Liver (tissue), 9 donors: ENCODE results near the gene GNG3. TPM values are rescaled to one million over a fixed set of nuclear protein-coding genes. Genes with fewer than 3 reads are reported as not detected.
A peak's percentile ranks its signal among the peaks of the same experiment; 100 is the strongest.

ENCODE experiments used
- DNase-seq: peaks from one replicate; pipeline ENCODE4 v3.0.0-alpha.2; 2017; ENCODE audit warnings: low spot score
- H3K27ac ChIP-seq, 2 donors: one replicate each; pipeline ENCODE4 v1.7.0; 2013; ENCODE audit warnings: inconsistent platforms in 2 of 2, low read length in 2 of 2, control low read depth in 1 of 2, low read depth in 1 of 2, mild to moderate bottlenecking in 1 of 2
- H3K27me3 ChIP-seq, 4 donors: one replicate each; pipeline versions ENCODE4 v1.6.1 to v1.7.0; 2013; ENCODE audit warnings: low read length in 3 of 4, inconsistent platforms in 1 of 4, mild to moderate bottlenecking in 1 of 4, moderate library complexity in 1 of 4; ENCODE audit not compliant: control insufficient read depth in 4 of 4, insufficient read depth in 4 of 4
- H3K36me3 ChIP-seq, 4 donors: one replicate each; pipeline versions ENCODE4 v1.6.1 to v1.7.0; 2013; ENCODE audit warnings: low read length in 3 of 4, mild to moderate bottlenecking in 3 of 4, low read depth in 1 of 4, moderate library complexity in 1 of 4; ENCODE audit not compliant: control insufficient read depth in 4 of 4, insufficient read depth in 3 of 4
- H3K4me1 ChIP-seq, 4 donors: one replicate each; pipeline versions ENCODE4 v1.6.1 to v1.7.0; 2013; ENCODE audit warnings: low read length in 3 of 4, mild to moderate bottlenecking in 3 of 4, moderate library complexity in 1 of 4; ENCODE audit not compliant: control insufficient read depth in 4 of 4, insufficient read depth in 4 of 4
- H3K4me3 ChIP-seq, 3 donors: one replicate each; pipeline versions ENCODE4 v1.6.1 to v1.7.0; 2013; ENCODE audit warnings: low read length in 3 of 3, control low read depth in 1 of 3, low read depth in 1 of 3, mild to moderate bottlenecking in 1 of 3
- H3K9ac ChIP-seq, 2 donors: one replicate each; pipeline ENCODE4 v1.7.0; 2013; ENCODE audit warnings: low read length in 2 of 2, mild to moderate bottlenecking in 2 of 2, moderate library complexity in 2 of 2, control low read depth in 1 of 2, low read depth in 1 of 2
- H3K9me3 ChIP-seq, 4 donors: one replicate each; pipeline versions ENCODE4 v1.6.1 to v1.7.0; 2013; ENCODE audit warnings: low read length in 3 of 4; ENCODE audit not compliant: control insufficient read depth in 4 of 4
- EGR1 ChIP-seq, 2 donors: IDR thresholded peaks; 2 replicates each; pipeline ENCODE4 v1.6.1; 2016 to 2018; ENCODE audit warnings: antibody characterized with exemption in 2 of 2, low read depth in 2 of 2
- FOXA1 ChIP-seq: IDR thresholded peaks from 2 replicates; pipeline ENCODE4 v1.6.1; 2016; ENCODE audit warnings: antibody characterized with exemption
- FOXA2 ChIP-seq: IDR thresholded peaks from 2 replicates; pipeline ENCODE4 v1.6.1; 2016; ENCODE audit warnings: antibody characterized with exemption
- GABPA ChIP-seq, 2 donors: IDR thresholded peaks in 1 of 2; conservative IDR thresholded peaks in 1 of 2; 2 replicates each; pipeline ENCODE4 v1.6.1; 2016; ENCODE audit warnings: antibody characterized with exemption in 2 of 2, mild to moderate bottlenecking in 1 of 2, moderate library complexity in 1 of 2
- HNF4A ChIP-seq, 2 donors: conservative IDR thresholded peaks; 2 replicates each; pipeline ENCODE4 v1.6.1; 2016; ENCODE audit warnings: antibody characterized with exemption in 2 of 2, mild to moderate bottlenecking in 2 of 2
- JUND ChIP-seq, 2 donors: IDR thresholded peaks; 2 replicates each; pipeline ENCODE4 v1.6.1; 2016; ENCODE audit warnings: antibody characterized with exemption in 2 of 2
- NR2F2 ChIP-seq: IDR thresholded peaks from 2 replicates; pipeline ENCODE4 v1.6.1; 2016; ENCODE audit warnings: antibody characterized with exemption
- RAD21 ChIP-seq, 2 donors: IDR thresholded peaks; 2 replicates each; pipeline ENCODE4 v1.6.1; 2016; ENCODE audit warnings: antibody characterized with exemption in 2 of 2, mild to moderate bottlenecking in 2 of 2
- RXRA ChIP-seq, 2 donors: IDR thresholded peaks; 2 replicates each; pipeline ENCODE4 v1.6.1; 2017 to 2018; ENCODE audit warnings: antibody characterized with exemption in 2 of 2, mild to moderate bottlenecking in 1 of 2
- SP1 ChIP-seq: IDR thresholded peaks from 2 replicates; pipeline ENCODE4 v1.6.1; 2018; ENCODE audit warnings: antibody characterized with exemption, mild to moderate bottlenecking
- TAF1 ChIP-seq: conservative IDR thresholded peaks from 2 replicates; pipeline ENCODE4 v1.6.1; 2016; ENCODE audit warnings: antibody characterized with exemption, mild to moderate bottlenecking
- YY1 ChIP-seq: IDR thresholded peaks from 2 replicates; pipeline ENCODE4 v1.6.1; 2016; ENCODE audit warnings: antibody characterized with exemption, mild to moderate bottlenecking
- WGBS: extraction: QIAGEN DNeasy Blood & Tissue Kit; methylation state at CpG from one replicate; pipeline ENCODE4 v1.1.7; 2013; 5-methylcytosine and 5-hydroxymethylcytosine counted together
- polyA plus RNA-seq, 2 donors: library from polyadenylated mRNA; stranded (reverse) in 1 of 2; unstranded in 1 of 2; fragments of 200-250 nt in 1 of 2; fragments of >200 nt in 1 of 2; fragmentation: Nextera tagmentation in 1 of 2; extraction: Ambion mirVana in 1 of 2; gene quantifications; one replicate each; pipeline versions ENCODE4 v1.2.1 to v1.2.3, GENCODE V29; 2013 to 2015
- total RNA-seq, 2 donors: library from RNA; depleted of rRNA; stranded (reverse); fragments of >200 nt; gene quantifications; one replicate each; pipeline ENCODE4 v1.2.3, GENCODE V29; 2014
- TF ChIP-seq, protein P1 (sequence below): IDR thresholded peaks from 2 replicates; pipeline ENCODE4 v1.6.1; 2016; ENCODE audit warnings: antibody characterized with exemption
- TF ChIP-seq, protein P2 (sequence below): IDR thresholded peaks from 2 replicates; pipeline ENCODE4 v1.6.1; 2016; ENCODE audit warnings: antibody characterized with exemption
- TF ChIP-seq, protein P3 (sequence below): IDR thresholded peaks from 2 replicates; pipeline ENCODE4 v1.6.1; 2016; ENCODE audit warnings: antibody characterized with exemption
- TF ChIP-seq, protein P4 (sequence below): fragments of 150-350 bp; IDR thresholded peaks from 2 replicates; pipeline ENCODE4 v1.5.1; 2017; ENCODE audit warnings: improper control_type of control experiment, low read depth, low read length; ENCODE audit not compliant: missing input control
- TF ChIP-seq, protein P5 (sequence below): IDR thresholded peaks from 2 replicates; pipeline ENCODE4 v1.6.1; 2016; ENCODE audit warnings: antibody characterized with exemption, mild to moderate bottlenecking
- donor health status: healthy.
- donor health status: healthy.
- donor health status: healthy.
- donor health status: healthy.
- donor health status: healthy.

The GNG3 gene
- total and polyA plus RNA-seq, 4 donors: 0.19 TPM; not detected in 3

DNA sequence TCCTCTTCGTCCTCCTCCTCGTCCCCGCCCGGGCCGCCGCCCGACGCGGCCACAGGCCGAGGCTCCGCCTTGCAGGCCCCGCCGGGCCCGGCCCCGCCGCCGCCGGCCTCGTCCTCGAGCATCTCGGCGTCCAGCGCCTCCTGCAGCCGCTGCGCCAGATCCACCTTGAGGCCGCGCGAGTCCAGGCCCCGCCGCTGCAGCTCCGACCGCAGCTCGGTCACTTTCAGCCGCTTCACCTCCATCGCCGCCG lies 19.4 kb downstream of the GNG3 start:
- Histone ChIP-seq H3K4me1 (peaks cover 2 to 40% (median 25%) of the 10 kb centered on the region in 4 donors), H3K36me3 (peaks cover 16 to 21% (median 19%) of the 10 kb centered on the region in 4 donors), H3K9me3 (no peaks in the 10 kb centered on the region), H3K27ac (peak overlapping the region; percentile 97), H3K27me3 (no peaks in the 10 kb centered on the region), H3K9ac (peak overlapping the region; percentile 63 to 86), H3K4me3 (peak overlapping the region; percentile 78 to 96 (median 87))
- TF ChIP-seq TAF1 (no peak), EGR1 (IDR thresholded peaks at IDR 0.05; ENCODE audit: low read depth in 2 of 2) (no peak), JUND (IDR thresholded peaks at IDR 0.05) (no peak), RXRA (IDR thresholded peaks at IDR 0.05) (no peak), HNF4A (conservative IDR thresholded peaks at IDR 0.05) (no peak), FOXA1 (no peak), SP1 (no peak)
- TF ChIP-seq, protein P1, sequence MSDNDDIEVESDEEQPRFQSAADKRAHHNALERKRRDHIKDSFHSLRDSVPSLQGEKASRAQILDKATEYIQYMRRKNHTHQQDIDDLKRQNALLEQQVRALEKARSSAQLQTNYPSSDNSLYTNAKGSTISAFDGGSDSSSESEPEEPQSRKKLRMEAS: no peak
- TF ChIP-seq, protein P2, sequence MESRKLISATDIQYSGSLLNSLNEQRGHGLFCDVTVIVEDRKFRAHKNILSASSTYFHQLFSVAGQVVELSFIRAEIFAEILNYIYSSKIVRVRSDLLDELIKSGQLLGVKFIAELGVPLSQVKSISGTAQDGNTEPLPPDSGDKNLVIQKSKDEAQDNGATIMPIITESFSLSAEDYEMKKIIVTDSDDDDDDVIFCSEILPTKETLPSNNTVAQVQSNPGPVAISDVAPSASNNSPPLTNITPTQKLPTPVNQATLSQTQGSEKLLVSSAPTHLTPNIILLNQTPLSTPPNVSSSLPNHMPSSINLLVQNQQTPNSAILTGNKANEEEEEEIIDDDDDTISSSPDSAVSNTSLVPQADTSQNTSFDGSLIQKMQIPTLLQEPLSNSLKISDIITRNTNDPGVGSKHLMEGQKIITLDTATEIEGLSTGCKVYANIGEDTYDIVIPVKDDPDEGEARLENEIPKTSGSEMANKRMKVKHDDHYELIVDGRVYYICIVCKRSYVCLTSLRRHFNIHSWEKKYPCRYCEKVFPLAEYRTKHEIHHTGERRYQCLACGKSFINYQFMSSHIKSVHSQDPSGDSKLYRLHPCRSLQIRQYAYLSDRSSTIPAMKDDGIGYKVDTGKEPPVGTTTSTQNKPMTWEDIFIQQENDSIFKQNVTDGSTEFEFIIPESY: no peak
- TF ChIP-seq, protein P3, sequence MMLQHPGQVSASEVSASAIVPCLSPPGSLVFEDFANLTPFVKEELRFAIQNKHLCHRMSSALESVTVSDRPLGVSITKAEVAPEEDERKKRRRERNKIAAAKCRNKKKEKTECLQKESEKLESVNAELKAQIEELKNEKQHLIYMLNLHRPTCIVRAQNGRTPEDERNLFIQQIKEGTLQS: no peak
- TF ChIP-seq, protein P4, sequence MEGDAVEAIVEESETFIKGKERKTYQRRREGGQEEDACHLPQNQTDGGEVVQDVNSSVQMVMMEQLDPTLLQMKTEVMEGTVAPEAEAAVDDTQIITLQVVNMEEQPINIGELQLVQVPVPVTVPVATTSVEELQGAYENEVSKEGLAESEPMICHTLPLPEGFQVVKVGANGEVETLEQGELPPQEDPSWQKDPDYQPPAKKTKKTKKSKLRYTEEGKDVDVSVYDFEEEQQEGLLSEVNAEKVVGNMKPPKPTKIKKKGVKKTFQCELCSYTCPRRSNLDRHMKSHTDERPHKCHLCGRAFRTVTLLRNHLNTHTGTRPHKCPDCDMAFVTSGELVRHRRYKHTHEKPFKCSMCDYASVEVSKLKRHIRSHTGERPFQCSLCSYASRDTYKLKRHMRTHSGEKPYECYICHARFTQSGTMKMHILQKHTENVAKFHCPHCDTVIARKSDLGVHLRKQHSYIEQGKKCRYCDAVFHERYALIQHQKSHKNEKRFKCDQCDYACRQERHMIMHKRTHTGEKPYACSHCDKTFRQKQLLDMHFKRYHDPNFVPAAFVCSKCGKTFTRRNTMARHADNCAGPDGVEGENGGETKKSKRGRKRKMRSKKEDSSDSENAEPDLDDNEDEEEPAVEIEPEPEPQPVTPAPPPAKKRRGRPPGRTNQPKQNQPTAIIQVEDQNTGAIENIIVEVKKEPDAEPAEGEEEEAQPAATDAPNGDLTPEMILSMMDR: no peak
- DNase-seq: no peak
- WGBS: under 1% methylated on average over 37 of the region's 37 CpGs

DNA sequence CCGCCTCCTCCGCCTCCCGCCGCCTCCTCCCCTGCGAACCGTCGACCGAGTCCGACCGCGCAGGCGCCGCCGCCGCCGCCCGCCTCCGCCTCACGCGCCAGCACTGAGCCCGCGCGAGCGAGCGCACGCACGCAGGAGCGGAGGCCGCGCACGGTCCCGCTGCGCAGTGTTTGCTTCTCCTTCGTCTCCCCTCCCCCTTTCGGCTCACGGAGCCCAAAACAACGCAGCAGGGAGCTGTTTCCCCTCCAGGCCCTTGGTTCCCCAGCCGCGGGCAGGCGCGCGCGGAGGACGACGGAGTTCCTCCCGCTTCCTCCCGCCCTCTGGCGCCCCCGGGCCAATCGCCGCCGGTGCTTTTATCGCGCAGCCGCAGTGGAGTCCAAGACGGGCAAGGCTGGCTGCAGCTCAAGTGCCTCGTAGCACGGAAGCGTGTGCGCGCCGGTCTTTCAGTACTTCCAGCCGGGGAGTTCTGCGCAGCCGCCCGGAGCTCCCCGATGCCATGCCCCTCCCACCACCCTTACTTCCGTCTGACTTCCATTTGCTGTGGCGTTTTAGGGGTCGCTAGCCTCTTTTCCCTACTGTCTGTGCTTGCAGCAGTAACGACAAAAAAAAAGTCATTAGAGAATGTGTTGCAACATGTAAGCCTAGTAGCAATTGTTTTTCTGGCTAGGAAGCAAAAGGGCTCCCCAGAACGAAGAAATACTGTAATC lies 19.8 kb downstream of the GNG3 start, which contains the start of gene HNRNPUL2:
TSS of gene HNRNPUL2 (minus strand) at position 293 of the 707 bp plus-strand sequence. CDS start 301 bp downstream, outside the sequence.
- H3K4me1 ChIP-seq: peaks cover 2 to 40% (median 25%) of the 10 kb centered on the region in 4 donors
- TF ChIP-seq, protein P5, sequence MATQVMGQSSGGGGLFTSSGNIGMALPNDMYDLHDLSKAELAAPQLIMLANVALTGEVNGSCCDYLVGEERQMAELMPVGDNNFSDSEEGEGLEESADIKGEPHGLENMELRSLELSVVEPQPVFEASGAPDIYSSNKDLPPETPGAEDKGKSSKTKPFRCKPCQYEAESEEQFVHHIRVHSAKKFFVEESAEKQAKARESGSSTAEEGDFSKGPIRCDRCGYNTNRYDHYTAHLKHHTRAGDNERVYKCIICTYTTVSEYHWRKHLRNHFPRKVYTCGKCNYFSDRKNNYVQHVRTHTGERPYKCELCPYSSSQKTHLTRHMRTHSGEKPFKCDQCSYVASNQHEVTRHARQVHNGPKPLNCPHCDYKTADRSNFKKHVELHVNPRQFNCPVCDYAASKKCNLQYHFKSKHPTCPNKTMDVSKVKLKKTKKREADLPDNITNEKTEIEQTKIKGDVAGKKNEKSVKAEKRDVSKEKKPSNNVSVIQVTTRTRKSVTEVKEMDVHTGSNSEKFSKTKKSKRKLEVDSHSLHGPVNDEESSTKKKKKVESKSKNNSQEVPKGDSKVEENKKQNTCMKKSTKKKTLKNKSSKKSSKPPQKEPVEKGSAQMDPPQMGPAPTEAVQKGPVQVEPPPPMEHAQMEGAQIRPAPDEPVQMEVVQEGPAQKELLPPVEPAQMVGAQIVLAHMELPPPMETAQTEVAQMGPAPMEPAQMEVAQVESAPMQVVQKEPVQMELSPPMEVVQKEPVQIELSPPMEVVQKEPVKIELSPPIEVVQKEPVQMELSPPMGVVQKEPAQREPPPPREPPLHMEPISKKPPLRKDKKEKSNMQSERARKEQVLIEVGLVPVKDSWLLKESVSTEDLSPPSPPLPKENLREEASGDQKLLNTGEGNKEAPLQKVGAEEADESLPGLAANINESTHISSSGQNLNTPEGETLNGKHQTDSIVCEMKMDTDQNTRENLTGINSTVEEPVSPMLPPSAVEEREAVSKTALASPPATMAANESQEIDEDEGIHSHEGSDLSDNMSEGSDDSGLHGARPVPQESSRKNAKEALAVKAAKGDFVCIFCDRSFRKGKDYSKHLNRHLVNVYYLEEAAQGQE: peak; percentile 42
- TF ChIP-seq, protein P3: peak; percentile 8
- TF ChIP-seq RXRA (IDR thresholded peaks at IDR 0.05) (peak in 1 of 2 donors; percentile 49), GABPA (IDR thresholded peaks at IDR 0.05 in 1 of 2, conservative IDR thresholded peaks at IDR 0.05 in 1 of 2) (peak; percentile 43 to 86), RAD21 (IDR thresholded peaks at IDR 0.05) (no peak), YY1 (peak; percentile 88), NR2F2 (peak; percentile 54), SP1 (no peak), TAF1 (no peak), EGR1 (IDR thresholded peaks at IDR 0.05; ENCODE audit: low read depth in 2 of 2) (peak; percentile 9 to 27), FOXA2 (no peak), JUND (IDR thresholded peaks at IDR 0.05) (no peak), FOXA1 (no peak), HNF4A (conservative IDR thresholded peaks at IDR 0.05) (no peak)
- TF ChIP-seq, protein P1: peak; percentile 42
- TF ChIP-seq, protein P2: no peak

More for the DNA sequence above, 19.8 kb downstream of the GNG3 start, which contains the start of gene HNRNPUL2:
- H3K27ac ChIP-seq: peak within 1 kb of the TSS; percentile 97
- peaks cover 12 to 16% (median 14%) of the 10 kb centered on the region in 4 donors for H3K36me3 ChIP-seq
- H3K27me3 ChIP-seq: no peaks in the 10 kb centered on the region
- WGBS: under 1% methylated on average over 72 of the region's 72 CpGs
- H3K4me3 ChIP-seq: peak within 1 kb of the TSS; percentile 87 to 100 (median 96)
- no peaks in the 10 kb centered on the region for H3K9me3 ChIP-seq
- H3K9ac ChIP-seq: peak within 1 kb of the TSS; percentile 86 to 87
- DNase-seq: peak; percentile 97
